GM21360 (cell line): Measurements from ENCODE around the gene RPL37A.

Source experiments
- ATAC-seq: cut with Tn5 transposase; IDR thresholded peaks from one replicate; pipeline ENCODE4 v1.9.1; 2021; ENCODE audit warnings: mild to moderate bottlenecking, moderate library complexity; ENCODE audit not compliant: unreplicated experiment

RPL37A gene

DNA sequence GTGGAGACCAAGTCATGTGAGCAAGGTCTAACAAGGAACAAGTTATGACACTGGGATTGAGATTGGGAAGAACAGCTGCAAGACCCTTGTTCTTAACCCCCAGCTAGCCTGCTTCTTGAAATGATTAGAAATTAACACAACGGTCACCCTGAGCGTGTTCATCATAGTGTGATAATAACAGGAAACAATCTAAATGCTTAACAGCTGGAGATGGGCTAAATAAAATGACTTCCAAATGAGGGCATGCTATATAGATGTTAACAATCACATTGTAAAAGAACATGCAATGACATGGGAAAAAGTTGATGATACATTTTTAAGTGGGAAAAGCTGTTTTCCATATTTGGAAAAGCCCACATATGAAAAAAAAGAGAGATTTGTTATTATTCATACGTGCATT lies 47.6 kb downstream of the RPL37A start:
- no peak for ATAC-seq

DNA sequence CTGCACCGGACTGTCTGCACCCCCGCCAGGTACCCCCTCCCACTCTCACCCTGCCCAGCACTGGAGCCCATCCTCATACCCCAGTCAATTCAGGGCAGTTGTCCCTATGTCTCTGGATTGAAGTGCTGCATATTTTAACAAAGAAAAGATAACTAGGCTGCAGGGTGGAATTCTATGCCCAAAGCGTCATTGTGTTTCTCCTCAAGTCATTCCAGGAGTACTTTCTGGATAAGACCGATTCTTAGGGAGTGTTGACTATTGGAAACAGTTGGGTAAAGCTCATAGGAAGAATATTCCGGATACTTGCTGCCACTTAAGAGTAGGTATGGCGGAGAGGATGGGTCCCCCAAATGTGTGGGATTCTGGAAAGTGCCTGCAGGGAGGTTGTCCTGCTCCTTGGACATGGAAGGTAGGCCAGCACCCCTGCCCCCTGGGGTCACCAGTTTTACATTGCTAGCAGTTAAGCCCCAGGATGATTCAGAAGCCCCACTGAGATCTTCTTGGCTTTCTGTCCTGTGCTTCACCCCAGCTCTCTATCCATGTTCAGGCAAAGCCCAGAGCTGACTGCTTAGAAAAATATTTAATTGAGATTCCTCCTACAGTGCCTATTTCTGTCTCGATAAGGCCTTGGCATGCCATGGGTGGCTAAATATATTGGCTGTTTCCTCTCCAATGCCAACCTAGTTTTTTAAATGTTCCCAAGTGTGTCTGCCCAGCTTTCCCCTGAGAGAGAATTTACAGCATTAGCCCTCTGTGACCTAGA lies 48.2 kb downstream of the RPL37A start:
- ATAC-seq, result no peak

GRCh38 chr2:216548901-216549331 lies 50.3 kb downstream of the RPL37A start:
- no peak for ATAC-seq

GRCh38 chr2:216549926-216550690 lies 51.5 kb downstream of the RPL37A start:
- ATAC-seq, result no peak

DNA sequence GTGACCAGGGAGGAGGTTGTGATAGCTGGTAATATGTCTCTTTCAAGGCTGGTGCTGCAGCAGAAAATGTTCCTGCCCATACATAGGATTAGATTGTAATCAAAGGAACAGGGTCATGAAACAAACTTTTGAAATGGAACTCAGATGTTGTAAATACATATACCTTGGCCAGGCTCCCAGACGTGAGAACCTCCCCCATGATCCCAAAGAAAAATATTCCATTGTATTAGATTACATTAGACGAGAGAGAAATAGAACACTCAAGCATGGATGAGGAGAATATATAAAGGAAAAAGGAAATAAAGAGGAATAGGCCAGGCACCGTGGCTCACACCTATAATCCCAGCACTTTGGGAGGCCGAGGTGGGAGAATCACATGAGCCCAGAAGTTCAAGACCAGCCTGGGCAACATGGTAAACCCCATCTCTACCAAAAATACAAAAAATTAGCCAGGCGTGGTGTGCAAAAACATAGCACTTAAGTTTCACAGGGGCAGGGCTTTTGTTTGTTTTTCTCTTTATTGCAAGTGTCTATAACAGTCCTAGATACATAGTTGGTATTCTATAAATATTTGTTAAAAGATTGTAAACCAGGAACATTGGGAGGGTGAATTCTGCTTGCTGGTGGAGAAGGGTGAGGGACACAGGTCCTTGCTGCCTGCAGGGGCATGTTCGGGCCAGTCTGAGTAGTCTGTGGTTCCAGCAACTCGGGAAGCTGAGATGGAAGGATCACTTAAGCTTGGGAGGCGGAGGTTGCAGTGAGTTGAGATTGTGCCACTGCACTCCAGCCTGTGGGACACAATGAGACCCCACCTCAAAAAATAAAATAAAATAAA lies 52.8 kb downstream of the RPL37A start:
- no peak for ATAC-seq

- no peak for ATAC-seq
Measured at GRCh38 chr2:216553093-216553478, 54.4 kb downstream of the RPL37A start.
